GDM1 (cell line): ENCODE data around the gene NXT1.
"Not testable (repeated sequence)": the region's sequence is repeated elsewhere in the genome, so short reads cannot be mapped to it uniquely, and the experiment has no call there.

Source experiments
- DNase-seq: peaks from one replicate; lab custom pipeline; 2025; lab: John Stamatoyannopoulos, UW

NXT1 gene

GRCh38 chr20:23350196-23350903 is at the start of gene NXT1:
Gene NXT1, plus strand, starts transcription at chr20:23350791. Its CDS starts 3,251 bp downstream, at chr20:23354042.
- DNase-seq = peak; percentile 96

DNA sequence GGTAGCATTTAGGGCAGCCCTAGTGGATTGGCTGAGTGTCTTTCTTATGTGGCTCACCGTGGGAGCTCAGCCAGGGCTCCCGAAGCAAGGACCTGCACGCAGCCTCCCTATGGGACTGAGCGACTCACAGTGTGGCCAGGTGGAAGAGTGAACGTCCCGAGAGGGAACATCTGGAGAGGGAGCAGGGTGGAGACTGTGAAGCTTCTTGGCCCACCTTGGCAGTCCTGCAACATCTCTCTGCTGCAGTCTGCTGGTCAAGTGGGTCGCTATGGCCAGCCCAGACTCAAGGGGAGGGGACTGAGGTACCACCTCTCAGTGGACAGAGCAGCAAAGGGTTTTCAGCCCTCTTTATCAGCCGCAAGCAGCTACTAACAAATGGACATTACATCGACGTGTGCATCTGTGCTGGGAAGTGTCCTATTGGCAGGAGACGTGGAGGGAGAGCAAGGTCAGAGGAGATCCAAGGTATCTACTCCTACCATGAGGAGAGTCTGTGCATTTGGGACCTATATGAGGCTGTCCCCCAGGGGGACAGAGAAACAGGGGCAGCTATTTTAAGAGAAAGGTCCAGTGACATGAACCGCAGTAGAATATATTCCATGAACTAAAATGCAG is 49.0 kb upstream of the NXT1 start:
- DNase-seq = no peak

DNA sequence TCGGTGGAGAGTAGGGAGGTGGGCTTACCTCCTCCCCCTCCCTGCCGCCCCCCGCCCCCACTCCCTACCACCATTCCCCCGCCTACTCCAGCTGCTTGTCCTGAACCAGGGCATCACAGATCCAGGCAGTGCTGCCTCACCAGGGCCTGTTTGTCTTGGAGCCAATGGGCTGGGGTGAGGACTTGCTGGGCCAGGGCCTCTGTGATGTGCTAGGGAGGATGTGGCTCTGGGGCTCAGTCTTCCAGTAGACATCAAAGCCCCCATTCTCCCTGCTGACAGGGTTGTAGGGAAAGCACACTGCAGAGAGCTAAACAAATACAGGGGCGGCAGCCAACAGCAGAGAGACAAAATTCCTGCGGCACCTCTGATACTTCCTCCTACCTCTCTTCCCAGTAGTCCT is 48.2 kb upstream of the NXT1 start:
- no peak for DNase-seq

DNA sequence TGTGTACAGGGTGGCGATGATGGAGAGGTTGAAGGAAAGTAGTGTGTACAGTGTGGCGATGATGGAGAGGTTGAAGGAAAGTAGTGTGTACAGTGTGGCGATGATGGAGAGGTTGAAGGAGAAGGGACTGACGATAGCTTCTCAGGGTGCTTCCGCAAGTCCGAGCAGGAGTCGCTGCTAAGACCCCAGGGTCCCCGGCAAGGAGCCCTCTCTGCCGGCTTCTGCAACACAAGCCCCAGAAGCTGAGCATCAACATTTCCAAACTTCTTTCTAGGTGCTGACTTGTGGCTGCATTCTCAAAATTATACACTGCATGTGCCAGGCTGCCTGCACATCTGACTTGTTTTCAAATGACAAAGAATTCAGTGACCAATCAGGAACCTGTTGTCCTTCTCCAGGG is 47.8 kb upstream of the NXT1 start:
- no peak for DNase-seq

GRCh38 chr20:23303325-23304102 is 47.1 kb upstream of the NXT1 start:
- DNase-seq = no peak

- no peak for DNase-seq
These were observed 46.0 kb upstream of the NXT1 start for GRCh38 chr20:23304616-23305015.

DNA sequence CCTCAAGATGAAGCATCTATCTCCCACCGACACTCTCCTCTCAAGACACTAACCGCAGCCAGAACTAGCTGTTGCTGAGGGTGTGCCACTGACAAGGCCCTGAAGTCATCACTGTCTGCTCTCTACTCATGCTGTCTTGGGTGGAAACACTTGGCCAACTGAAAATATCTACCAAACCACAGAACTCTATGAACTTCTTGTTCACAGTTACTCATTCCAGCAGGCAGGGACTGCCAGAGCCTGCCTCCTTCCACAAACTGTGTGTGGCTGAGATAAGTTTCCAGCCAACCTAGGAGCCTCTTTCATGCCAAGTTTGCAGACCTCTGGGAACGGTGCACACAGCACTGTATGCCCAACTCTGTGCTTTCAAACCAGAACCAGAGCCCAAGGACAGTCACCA is 45.5 kb upstream of the NXT1 start:
- peak; percentile 76 for DNase-seq

DNA sequence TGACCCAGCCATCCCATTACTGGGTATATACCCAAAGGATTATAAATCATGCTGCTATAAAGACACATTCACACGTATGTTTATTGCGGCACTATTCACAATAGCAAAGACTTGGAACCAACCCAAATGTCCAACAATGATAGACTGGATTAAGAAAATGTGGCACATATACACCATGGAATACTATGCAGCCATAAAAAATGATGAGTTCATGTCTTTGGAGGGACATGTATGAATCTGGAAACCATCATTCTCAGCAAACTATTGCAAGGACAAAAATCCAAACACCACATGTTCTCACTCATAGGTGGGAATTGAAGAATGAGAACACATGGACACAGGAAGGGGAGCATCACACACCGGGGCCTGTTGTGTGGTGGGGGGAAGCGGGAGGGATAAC is 43.2 kb upstream of the NXT1 start:
- DNase-seq = not testable (repeated sequence)

DNA sequence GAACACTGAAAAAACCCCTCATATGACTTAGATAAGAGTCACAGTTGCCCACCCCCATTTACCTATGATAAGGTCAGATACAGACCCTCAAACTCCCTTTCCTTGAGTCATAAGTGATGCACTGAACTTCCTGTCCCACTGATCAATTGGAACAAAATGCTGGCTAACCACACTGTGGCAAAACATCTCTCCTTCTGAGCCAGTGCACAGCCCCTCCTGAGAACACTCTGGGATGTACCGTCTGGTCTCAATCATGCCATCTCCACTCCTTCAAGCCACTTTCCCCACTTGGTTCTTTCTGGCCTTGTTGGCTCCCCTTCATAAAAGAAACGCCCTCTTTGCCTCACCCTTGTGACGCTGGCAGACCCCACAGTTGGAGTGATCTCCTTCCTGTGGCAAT is 42.6 kb upstream of the NXT1 start:
- no peak for DNase-seq

- no peak for DNase-seq
These were observed 41.7 kb upstream of the NXT1 start for GRCh38 chr20:23308908-23309307.

DNA sequence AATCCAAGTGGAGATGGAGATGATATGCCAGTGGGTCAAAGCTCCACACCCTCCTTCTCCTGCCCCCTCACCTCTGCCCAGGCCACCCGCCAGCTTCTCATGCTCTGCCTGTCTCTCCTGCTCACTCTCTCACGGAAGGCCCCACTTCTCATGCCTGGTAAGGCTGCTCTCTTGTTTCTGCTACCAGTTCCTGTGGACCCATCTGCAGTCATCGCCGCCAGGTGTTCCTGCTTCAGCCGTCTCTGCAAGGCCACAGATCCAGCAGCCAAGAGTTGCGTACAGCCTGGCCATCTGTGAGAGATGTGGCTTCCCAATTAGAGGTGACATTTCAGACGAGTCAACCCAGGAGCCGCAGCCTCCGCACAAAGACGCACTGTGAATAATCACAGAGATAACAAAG is 40.8 kb upstream of the NXT1 start:
- DNase-seq = no peak

- no peak for DNase-seq
These were observed 38.6 kb upstream of the NXT1 start for GRCh38 chr20:23311947-23312506.

DNA sequence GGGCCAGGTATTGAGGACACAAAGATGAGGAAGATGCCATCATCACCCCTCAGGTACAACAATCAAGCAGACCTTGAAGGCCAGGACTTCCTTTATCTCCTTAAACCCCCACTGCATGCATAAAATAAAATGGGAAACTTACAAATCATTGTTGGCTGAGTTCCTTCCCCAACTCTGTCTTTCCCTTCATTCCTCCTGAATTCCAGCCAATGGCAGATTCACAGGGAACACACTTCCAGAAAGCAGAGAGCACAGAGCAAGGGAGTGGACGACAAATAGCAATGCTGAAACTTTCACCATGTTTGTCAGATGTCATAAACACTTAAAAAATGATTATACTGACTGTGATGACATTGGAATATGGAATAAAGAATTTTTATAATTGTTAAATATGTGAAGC is 37.3 kb upstream of the NXT1 start:
- no peak for DNase-seq

DNA sequence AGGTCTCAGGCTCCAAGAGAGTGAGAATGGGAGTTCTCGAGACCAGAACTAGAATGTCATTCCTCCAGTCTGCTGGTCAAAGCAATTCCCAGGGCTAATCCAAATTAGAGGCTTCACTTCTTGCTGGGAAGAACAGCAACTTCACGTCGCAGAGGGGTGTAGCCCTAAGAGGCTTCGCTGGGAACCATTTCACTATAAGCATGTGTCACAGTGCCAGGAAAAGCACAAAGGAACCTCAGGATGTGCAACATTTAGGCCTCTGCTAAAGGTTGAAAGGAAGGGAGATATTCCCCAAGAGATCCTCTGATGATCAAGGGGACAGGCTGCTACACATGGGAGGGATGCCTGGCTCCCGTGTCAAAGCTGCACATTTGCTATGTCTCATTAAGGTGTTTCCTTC is 35.9 kb upstream of the NXT1 start:
- no peak for DNase-seq

GRCh38 chr20:23315099-23315498 is 35.5 kb upstream of the NXT1 start:
- no peak for DNase-seq

DNA sequence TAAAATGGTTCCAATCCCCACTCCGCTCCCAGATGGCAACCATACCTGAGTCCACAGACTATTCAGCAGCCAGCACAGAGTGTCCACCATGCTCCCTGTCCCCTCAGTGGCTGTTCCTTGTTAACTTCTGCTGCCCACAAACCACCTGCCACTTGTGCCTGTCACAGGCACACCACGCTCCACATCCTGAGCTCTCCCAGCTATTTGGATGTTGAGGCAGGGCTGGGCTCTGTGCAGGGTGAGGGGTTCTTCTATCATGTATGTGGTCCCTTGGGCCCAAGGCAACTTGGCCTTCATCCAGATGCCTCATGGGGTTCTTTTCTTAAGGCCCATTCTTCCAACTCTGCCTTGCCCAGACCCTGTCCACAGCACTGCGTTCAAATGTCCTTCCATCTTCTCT is 34.0 kb upstream of the NXT1 start:
- no peak for DNase-seq

DNA sequence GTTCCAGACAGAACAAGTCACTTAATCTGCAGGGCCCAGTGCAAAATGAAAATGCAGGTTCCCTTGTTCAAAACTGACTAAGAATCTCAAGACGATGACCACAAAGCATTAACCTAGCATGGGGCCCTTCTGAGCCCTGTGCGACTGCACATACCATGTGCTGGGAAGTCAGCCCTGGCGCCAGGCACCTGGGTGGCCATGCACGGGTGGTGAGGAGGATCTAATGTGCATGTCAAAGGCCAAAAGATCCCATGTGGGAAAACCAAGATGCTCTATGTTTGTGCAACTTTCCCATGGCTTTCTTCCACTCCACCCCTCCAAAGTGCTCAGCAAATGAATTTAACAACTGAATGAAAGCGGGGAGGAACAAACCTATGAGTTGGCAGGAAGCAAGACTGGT is 33.5 kb upstream of the NXT1 start:
- DNase-seq = no peak

- no peak for DNase-seq
These were observed 32.2 kb upstream of the NXT1 start for GRCh38 chr20:23318347-23318746.

GRCh38 chr20:23320317-23320716 is 30.3 kb upstream of the NXT1 start:
- no peak for DNase-seq

- DNase-seq = no peak
These were observed 25.5 kb upstream of the NXT1 start for GRCh38 chr20:23325107-23325506.

- no peak for DNase-seq
These were observed 23.8 kb upstream of the NXT1 start for GRCh38 chr20:23326774-23327173.

DNA sequence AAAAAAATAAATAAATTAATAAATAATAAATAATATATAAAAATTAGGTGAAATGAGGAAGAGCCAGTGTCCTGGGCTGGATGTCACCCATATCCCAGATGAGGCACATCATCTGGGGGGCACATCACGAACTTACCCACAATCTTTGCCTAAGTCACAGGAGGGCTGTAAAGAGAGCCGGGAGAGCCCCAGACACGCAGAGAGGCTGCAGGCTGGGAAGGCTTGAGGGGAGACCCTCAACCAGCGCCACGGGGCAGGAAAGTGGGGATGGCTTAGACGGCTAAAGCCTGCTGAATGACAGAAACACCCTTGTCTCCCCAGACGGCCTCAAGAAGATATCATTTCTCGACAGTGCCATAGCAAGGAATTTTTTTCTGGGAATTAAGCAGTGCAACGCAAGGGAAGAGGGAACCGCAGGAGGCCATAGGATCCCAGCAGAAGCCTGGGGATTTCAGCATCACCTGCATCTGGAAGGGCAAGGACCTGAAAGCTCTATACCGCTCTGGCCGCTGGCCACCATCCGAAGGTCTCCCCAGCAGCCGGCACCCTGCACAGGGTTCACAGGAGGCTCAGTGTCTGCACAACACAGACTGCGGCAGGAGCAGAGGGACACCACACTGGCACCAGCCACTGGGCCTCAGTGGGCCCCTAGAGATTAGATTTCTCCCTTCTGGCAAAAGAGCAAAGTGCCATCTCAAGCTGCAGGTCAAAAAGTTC is 22.8 kb upstream of the NXT1 start:
- DNase-seq = no peak
